Type B pancreatic cell (in vitro differentiated cells): ENCODE results near the gene PTPRM. TPM values are rescaled to one million over a fixed set of nuclear protein-coding genes. Genes with fewer than 3 reads are reported as not detected.

Experiments
- DNase-seq: peaks from one replicate; pipeline ENCODE4 v3.0.0; 2021; ENCODE audit warnings: mixed read lengths; ENCODE audit not compliant: unreplicated experiment; ENCODE audit errors: extremely low spot score
- H3K27ac Mint-ChIP-seq: 2 replicates; pipeline ENCODE4 v1.8.0; 2021; ENCODE audit warnings: mild to moderate bottlenecking, mixed read lengths
- H3K27me3 Mint-ChIP-seq: 2 replicates; pipeline ENCODE4 v1.8.0; 2021; ENCODE audit warnings: mixed read lengths
- H3K36me3 Mint-ChIP-seq: 2 replicates; pipeline ENCODE4 v1.8.0; 2021; ENCODE audit warnings: mixed read lengths
- H3K4me1 Mint-ChIP-seq: one replicate; pipeline ENCODE4 v1.8.0; 2021; ENCODE audit warnings: mixed read lengths; ENCODE audit not compliant: unreplicated experiment
- H3K4me3 Mint-ChIP-seq: 2 replicates; pipeline ENCODE4 v1.8.0; 2021; ENCODE audit warnings: mild to moderate bottlenecking, mixed read lengths
- H3K9me3 Mint-ChIP-seq: 2 replicates; pipeline ENCODE4 v1.8.0; 2021; ENCODE audit warnings: mixed read lengths
- total RNA-seq: library from RNA; stranded (reverse); gene quantifications from 2 replicates; pipeline ENCODE4 v1.2.1, GENCODE V29; 2021; ENCODE audit warnings: low replicate concordance
- TF ChIP-seq, protein P1 (sequence below): fragments of 200-600 bp; sonication (generic); conservative IDR thresholded peaks from 2 replicates; pipeline ENCODE4 v1.5.0; 2021; ENCODE audit warnings: antibody characterized with exemption, mild to moderate bottlenecking

PTPRM gene
- total RNA-seq, 1 donor from 2014 or later, result 18.6 TPM

DNA sequence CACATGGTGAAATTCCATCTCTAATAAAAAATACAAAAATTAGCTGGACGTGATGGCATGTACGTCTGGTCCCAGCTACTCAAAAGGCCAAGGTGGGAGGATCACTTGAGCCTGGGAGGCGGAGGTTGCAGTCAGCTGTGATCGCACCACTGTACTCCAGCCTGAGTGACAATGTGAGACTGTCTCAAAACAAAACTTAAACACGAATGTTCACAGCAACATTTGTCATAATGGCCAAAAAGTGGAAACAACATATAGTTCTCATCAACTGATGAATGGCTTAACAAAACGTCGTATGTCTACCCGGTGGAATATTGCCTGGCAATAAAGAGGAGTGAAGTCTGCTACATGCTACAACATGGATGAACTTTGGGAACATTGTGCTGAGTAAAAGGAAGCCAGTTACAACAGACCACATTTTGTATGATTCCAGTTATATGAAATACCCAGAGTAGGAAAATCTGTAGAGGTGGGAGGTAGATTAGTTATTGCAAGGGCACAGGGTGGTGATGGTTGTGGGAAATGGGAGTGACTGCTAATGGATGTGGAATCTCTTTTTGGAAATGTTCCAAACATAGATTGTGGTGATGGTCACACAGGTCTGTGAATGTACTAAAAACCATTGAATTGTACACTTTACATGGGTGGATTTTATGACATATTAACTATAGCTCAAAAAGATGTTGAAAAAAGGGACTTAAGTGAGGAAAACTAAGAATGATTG is 478.2 kb downstream of the PTPRM start:
- H3K27ac Mint-ChIP-seq, result no peak overlapping the region
- no peaks in the 10 kb centered on the region for H3K27me3 Mint-ChIP-seq
- no peaks in the 10 kb centered on the region for H3K9me3 Mint-ChIP-seq
- TF ChIP-seq, protein P1, sequence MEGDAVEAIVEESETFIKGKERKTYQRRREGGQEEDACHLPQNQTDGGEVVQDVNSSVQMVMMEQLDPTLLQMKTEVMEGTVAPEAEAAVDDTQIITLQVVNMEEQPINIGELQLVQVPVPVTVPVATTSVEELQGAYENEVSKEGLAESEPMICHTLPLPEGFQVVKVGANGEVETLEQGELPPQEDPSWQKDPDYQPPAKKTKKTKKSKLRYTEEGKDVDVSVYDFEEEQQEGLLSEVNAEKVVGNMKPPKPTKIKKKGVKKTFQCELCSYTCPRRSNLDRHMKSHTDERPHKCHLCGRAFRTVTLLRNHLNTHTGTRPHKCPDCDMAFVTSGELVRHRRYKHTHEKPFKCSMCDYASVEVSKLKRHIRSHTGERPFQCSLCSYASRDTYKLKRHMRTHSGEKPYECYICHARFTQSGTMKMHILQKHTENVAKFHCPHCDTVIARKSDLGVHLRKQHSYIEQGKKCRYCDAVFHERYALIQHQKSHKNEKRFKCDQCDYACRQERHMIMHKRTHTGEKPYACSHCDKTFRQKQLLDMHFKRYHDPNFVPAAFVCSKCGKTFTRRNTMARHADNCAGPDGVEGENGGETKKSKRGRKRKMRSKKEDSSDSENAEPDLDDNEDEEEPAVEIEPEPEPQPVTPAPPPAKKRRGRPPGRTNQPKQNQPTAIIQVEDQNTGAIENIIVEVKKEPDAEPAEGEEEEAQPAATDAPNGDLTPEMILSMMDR, result no peak
- no peaks in the 10 kb centered on the region for H3K36me3 Mint-ChIP-seq
- peaks cover 29% of the 10 kb centered on the region for H3K4me1 Mint-ChIP-seq
- H3K4me3 Mint-ChIP-seq, result no peak overlapping the region
- DNase-seq, result no peak

DNA sequence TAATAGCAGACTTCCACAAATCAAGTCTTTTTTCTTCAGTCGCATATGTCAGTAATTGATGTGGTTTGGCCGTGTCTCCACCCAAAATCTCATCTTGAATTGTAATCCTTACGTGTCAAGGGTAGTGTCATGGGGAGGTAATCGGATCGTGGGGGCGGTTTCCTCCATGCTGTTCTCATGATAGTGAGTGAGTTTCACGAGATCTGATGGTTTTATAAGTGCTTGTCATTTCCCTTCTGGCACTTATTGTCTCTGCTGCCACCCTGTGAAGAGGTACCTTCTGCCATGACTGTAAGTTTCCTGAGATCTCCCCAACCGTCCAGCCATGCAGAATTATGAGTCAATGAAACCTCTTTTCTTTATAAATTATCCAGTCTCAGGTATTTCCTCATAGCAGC is 478.8 kb downstream of the PTPRM start:
- Mint-ChIP-seq H3K36me3 (no peaks in the 10 kb centered on the region), H3K4me3 (no peak overlapping the region), H3K9me3 (no peaks in the 10 kb centered on the region), H3K27ac (no peak overlapping the region), H3K27me3 (no peaks in the 10 kb centered on the region), H3K4me1 (peaks cover 32% of the 10 kb centered on the region)
- DNase-seq, result no peak
- TF ChIP-seq, protein P1, result no peak

DNA sequence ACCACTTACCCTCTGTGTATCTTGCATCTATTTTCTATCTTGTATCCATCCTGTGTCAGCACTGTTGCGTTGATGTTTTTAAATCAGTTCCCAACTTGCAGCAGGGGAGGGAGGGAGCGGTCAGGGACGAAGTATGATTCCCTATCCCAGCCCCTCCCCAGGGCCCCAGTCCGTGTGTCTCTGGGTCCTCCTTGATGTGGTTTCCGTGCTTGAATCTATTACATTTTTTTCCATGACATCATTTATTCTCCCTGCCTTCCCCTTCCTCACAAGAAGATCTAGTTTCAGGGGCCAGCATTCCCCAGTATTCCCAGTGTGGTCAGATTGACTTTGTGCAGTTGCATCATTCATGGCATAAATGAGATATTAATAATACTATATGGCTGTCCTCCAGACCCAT is 479.3 kb downstream of the PTPRM start:
- no peak for DNase-seq
- no peaks in the 10 kb centered on the region for H3K9me3 Mint-ChIP-seq
- no peak overlapping the region for H3K4me3 Mint-ChIP-seq
- no peaks in the 10 kb centered on the region for H3K36me3 Mint-ChIP-seq
- H3K4me1 Mint-ChIP-seq, result peaks cover 36% of the 10 kb centered on the region
- H3K27me3 Mint-ChIP-seq, result no peaks in the 10 kb centered on the region
- TF ChIP-seq, protein P1, result no peak
- H3K27ac Mint-ChIP-seq, result no peak overlapping the region

DNA sequence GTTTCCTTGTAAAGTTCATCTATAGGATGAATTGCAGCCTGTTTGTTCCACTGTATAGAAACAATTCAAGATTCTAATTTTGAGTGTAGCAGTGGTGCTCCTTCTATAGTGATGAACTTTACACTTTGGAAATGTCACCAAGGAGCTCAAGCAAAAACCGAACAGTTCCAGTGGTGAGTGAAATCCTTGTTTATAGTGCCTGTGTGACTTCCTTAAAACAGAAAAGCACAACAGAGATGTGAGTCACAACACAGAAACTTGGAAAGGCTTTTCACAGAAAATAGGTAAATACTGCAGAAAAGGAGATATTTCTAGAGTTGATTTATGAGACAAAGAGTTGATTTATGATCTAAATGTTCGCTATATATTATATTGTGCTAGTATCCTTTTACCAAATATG is 482.0 kb downstream of the PTPRM start:
- Mint-ChIP-seq H3K4me3 (no peak overlapping the region), H3K36me3 (no peaks in the 10 kb centered on the region), H3K27me3 (no peaks in the 10 kb centered on the region), H3K9me3 (no peaks in the 10 kb centered on the region), H3K4me1 (peaks cover 22% of the 10 kb centered on the region), H3K27ac (no peak overlapping the region)
- no peak for DNase-seq
- TF ChIP-seq, protein P1, result no peak

DNA sequence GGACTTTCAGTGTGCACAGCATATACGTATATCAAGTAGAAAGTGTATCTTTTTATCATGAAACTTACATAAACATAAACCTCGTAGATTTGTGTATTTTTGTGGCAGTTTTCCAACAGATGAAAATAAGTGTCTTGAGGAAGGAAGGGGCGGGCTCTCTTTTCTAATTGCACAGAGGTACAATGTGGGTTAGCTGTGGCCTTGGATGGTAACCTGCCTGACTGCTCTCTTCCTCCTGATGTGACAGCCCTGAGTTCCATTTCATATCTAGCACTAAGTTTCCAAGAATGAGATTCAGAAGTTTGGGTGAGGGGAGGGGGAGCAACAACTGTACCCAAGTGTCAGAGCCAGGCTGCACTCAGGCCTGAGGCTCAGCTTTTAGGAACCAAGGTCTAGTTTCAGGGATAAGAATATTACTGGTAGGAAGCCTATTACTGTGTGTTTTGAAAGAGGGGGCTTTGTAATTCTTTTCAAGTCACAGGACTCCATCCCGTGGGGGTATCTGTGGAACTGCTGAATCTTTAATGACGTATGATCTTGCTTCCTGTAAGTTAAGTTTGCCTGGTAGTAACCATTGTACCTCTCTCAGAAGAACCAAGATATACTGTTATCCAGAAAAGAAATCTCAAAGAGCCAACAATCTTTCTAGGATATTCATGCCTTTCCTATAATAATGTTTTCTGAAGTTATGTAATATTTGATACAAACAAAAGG is 483.7 kb downstream of the PTPRM start:
- Mint-ChIP-seq H3K9me3 (no peaks in the 10 kb centered on the region), H3K27ac (peak overlapping the region; percentile 34), H3K4me3 (no peak overlapping the region), H3K36me3 (no peaks in the 10 kb centered on the region), H3K4me1 (peaks cover 25% of the 10 kb centered on the region), H3K27me3 (no peaks in the 10 kb centered on the region)
- DNase-seq, result no peak
- TF ChIP-seq, protein P1, result no peak
